GM21723 (cell line): ENCODE measurements around the gene NUTF2.
"Not testable (repeated sequence)": the region's sequence is repeated elsewhere in the genome, so short reads cannot be mapped to it uniquely, and the experiment has no call there.

Experiments
- ATAC-seq: cut with Tn5 transposase; IDR thresholded peaks from one replicate; pipeline ENCODE4 v1.9.1; 2021; ENCODE audit warnings: mild to moderate bottlenecking, moderate library complexity; ENCODE audit not compliant: unreplicated experiment

The NUTF2 gene

DNA sequence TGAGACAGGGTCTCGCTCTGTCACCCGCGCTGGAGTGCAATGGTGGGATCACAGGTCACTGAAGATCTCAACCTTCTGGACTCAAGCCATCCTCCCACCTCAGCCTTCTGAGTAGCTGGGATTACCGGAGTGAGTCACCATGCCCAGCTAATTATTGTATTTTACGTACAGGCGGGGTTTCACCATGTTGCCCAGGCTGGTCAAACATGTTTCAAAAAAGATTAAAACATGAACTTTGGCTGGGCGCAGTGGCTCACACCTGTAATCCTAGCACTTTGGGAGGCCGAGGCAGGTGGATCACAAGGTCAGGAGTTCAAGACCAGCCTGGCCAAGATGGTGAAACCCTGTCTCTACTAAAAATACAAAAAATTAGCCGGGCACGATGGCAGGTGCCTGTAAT lies 9.5 kb upstream of the NUTF2 start:
- not testable (repeated sequence) for ATAC-seq

- ATAC-seq, result no peak
Measured at GRCh38 chr16:67837811-67838210, 8.9 kb upstream of the NUTF2 start.

DNA sequence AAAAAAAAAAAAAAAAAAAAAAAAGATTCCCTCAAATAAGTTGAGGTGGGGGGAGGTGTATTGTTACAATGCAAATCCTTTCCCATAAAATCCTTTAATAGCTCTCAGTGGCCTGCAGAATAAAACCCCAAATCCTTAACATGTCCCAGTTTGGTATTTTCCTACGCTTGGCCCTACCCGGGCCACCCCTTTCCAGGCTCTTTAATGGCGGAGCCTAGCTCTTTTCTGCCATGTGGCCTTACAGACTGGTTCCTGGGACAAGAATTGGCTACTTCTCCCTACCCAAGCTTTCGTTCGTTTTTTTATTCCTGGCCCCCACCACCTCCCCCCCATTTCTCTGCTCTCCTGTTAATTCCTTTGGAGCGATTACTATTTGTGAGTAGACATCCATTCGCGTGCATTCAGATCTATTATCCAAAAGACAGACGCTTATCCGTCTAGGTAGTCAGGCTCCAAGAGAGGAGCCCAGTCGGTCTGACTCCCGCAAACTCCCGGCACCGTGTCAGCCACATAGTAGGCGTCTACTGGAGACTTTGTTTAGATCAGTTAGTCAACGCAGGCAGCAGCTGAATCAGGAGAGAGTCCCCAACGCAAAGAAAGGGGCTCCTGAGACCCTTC lies 5.4 kb upstream of the NUTF2 start:
- no peak for ATAC-seq

- ATAC-seq, result peak; percentile 46
Measured at GRCh38 chr16:67841816-67842508, 4.8 kb upstream of the NUTF2 start, which contains the start of gene THAP11. Gene THAP11 (plus strand): TSS chr16:67842320. CDS start chr16:67842555, 235 bp downstream.

DNA sequence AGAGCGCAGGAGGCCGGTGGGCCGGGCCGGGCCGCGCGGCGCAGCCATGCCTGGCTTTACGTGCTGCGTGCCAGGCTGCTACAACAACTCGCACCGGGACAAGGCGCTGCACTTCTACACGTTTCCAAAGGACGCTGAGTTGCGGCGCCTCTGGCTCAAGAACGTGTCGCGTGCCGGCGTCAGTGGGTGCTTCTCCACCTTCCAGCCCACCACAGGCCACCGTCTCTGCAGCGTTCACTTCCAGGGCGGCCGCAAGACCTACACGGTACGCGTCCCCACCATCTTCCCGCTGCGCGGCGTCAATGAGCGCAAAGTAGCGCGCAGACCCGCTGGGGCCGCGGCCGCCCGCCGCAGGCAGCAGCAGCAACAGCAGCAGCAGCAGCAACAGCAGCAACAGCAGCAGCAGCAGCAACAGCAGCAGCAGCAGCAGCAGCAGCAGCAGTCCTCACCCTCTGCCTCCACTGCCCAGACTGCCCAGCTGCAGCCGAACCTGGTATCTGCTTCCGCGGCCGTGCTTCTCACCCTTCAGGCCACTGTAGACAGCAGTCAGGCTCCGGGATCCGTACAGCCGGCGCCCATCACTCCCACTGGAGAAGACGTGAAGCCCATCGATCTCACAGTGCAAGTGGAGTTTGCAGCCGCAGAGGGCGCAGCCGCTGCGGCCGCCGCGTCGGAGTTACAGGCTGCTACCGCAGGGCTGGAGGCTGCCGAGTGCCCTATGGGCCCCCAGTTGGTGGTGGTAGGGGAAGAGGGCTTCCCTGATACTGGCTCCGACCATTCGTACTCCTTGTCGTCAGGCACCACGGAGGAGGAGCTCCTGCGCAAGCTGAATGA lies 4.0 kb upstream of the NUTF2 start:
- peak; percentile 13 for ATAC-seq

GRCh38 chr16:67843343-67843765 lies 3.4 kb upstream of the NUTF2 start:
- ATAC-seq, result no peak

GRCh38 chr16:67844497-67844896 lies 2.2 kb upstream of the NUTF2 start:
- no peak for ATAC-seq

GRCh38 chr16:67845291-67846062 lies 1.3 kb upstream of the NUTF2 start:
- ATAC-seq, result no peak

- no peak for ATAC-seq
Measured at GRCh38 chr16:67846063-67846319, 742 bp upstream of the NUTF2 start.

GRCh38 chr16:67847064-67847861 lies 530 bp downstream of the NUTF2 start, which contains the start of gene CENPT:
Gene CENPT (minus strand): TSS chr16:67847693. CDS start chr16:67833859, 13,834 bp downstream.
- peak; percentile 44 for ATAC-seq

- ATAC-seq, result no peak
Measured at GRCh38 chr16:67848118-67848517, 1.4 kb downstream of the NUTF2 start.

DNA sequence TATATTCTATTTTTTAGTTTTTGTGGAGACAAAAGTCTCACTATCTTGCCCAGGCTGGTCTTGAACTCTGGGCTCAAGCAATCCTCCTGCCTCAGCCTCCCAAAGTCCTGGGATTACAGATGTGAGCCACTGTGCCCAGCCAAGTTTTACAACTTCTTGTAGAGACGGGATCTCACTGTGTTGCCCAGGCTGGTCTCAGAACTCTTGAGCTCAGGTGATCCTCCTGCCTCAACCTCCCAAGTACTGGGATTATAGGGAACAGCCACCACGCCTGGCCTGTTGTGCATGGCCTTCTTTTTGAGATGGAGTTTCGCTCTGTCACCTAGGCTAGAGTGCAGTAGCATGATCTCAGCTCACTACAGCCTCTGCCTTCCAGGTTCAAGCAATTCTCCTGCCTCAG lies 6.9 kb downstream of the NUTF2 start:
- no peak for ATAC-seq

DNA sequence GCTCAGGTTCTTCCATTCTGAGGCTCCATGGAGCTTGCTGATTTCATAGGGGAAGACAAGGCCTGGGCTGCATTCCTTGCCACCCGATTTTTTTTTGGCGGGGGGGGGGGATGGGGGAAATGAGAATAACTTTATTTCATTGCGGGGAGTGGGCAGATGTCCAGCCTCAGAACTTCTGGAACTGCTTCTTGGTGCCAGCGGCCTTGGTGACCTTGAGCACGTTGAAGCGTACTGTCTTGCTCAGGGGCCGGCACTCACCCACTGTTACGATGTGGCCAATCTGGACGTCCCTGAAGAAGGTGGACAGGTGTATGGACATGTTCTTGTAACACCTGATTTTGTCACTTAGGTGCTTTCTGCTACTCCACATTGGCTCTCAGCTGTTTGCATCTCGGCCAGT lies 9.1 kb downstream of the NUTF2 start:
- ATAC-seq, result no peak

GRCh38 chr16:67856927-67857546 lies 10.3 kb downstream of the NUTF2 start:
- ATAC-seq, result no peak

DNA sequence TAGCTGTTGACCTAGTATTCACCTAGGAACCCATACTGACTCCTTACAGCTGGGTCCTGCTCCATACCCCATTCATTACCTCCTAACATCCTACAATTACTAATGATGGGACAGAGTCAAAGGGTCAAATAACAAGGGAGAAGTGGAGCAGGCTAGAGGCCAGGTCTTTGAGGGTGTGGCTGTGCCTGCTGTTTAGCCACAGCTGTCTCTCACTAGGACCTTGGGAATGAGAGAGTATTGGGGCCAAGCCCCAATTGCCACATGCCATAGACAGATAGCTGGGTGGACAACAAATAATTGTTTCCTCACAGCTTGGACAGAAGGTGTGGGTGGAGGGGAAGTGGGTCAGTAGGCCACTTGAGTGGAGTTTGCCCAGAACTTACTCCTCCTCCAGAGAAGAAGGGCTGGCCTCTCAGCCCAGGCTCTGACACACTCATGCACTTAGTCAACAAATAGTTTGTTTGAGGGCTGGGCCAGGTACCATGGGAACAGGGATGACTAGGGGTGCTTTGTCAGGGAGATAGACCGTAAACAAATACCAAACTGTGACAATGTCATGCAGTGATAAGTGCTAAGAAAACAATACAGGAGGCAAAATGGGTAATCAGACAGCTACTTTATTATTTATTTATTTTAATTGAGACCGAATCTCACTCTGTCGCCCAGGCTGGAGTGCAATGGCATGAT lies 11.0 kb downstream of the NUTF2 start:
- ATAC-seq, result no peak

- no peak for ATAC-seq
Measured at GRCh38 chr16:67858500-67858899, 11.8 kb downstream of the NUTF2 start.

DNA sequence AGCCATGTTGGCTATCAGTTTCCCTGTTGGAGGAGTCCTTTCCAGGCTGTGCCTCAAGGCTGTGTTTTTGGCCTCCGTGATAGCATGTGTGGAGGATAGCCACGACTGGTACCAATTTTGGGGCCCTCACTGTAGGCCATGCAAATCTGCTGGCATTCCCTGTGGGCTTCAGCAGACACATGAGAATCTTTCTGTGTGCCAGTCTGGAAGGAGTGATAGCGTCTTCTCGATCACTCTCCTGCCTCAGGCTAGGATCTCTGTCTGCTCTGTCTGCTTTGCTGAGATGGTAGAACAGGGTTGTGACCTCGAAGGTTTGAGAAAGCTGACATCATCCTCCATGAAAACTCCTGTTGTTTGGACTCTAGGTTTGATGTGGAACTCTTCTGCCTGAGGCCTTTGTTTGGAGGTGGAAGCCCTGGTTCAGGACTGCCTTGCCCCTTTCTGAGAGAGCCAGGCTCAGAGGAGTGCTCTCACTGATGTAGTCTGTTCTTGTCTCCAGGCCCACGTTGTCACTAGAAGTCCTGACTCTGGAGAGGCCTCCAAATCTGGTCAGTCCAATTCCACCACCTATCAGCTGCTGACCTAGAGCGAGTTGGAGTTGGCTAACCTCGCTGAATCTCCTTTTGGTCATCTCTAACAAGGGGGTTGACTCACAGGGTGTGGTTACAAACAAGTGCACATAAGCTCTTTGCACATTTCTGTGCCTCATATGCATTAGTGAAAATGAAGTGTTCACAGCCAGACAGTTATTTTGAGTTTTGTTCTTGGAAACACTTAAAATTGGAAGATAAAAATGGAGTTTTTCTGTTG lies 14.1 kb downstream of the NUTF2 start:
- no peak for ATAC-seq

- ATAC-seq, result no peak
Measured at GRCh38 chr16:67861877-67862276, 15.1 kb downstream of the NUTF2 start.
